Fibroblast of lung (primary cell): ENCODE data around the gene LRIF1.

ENCODE experiments used
- CTCF ChIP-seq, 2 donors: IDR thresholded peaks in 1 of 2; conservative IDR thresholded peaks in 1 of 2; 1 replicate in 1 of 2; 2 replicates in 1 of 2; pipeline ENCODE4 v1.5.1; 2011 to 2012; ENCODE audit warnings: low read length in 2 of 2, control low read depth in 1 of 2, inconsistent platforms in 1 of 2, low read depth in 1 of 2, mild to moderate bottlenecking in 1 of 2
- EZH2 ChIP-seq: IDR thresholded peaks from 2 replicates; pipeline ENCODE4 v1.5.1; 2012; ENCODE audit warnings: low read length, control low read depth, mild to moderate bottlenecking; ENCODE audit errors: missing control alignments

DNA sequence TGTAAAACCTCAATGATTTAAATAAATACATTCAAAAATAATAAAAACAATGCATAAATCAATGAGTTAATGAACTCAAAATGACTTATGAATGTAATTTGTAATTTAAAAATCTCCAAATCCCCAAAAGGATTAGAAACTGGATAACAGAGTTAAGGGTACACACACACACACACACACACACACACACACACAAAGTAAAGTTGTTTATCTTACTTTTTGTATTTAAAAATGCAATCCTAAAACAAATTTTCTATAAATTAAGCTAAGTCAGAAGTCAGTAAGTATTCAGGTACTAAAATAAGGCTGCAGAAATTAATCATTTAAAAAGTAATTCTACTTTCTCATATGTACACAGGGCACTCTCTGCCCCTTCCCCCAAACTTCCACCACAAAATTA lies 1.8 kb downstream of the LRIF1 start:
- TF ChIP-seq CTCF (conservative IDR thresholded peaks at IDR 0.05 in 1 of 2, IDR thresholded peaks at IDR 0.05 in 1 of 2; ENCODE audit: low read depth in 1 of 2, low read length in 2 of 2) (no peak), EZH2 (no peak)
